GM21526 (cell line): ENCODE data around the gene CD9.
"Not testable (repeated sequence)": the region's sequence is repeated elsewhere in the genome, so short reads cannot be mapped to it uniquely, and the experiment has no call there.

Experiments
- ATAC-seq: cut with Tn5 transposase; IDR thresholded peaks from one replicate; pipeline ENCODE4 v1.9.1; 2021; ENCODE audit warnings: moderate library complexity; ENCODE audit not compliant: unreplicated experiment, low FRiP score

The CD9 gene

DNA sequence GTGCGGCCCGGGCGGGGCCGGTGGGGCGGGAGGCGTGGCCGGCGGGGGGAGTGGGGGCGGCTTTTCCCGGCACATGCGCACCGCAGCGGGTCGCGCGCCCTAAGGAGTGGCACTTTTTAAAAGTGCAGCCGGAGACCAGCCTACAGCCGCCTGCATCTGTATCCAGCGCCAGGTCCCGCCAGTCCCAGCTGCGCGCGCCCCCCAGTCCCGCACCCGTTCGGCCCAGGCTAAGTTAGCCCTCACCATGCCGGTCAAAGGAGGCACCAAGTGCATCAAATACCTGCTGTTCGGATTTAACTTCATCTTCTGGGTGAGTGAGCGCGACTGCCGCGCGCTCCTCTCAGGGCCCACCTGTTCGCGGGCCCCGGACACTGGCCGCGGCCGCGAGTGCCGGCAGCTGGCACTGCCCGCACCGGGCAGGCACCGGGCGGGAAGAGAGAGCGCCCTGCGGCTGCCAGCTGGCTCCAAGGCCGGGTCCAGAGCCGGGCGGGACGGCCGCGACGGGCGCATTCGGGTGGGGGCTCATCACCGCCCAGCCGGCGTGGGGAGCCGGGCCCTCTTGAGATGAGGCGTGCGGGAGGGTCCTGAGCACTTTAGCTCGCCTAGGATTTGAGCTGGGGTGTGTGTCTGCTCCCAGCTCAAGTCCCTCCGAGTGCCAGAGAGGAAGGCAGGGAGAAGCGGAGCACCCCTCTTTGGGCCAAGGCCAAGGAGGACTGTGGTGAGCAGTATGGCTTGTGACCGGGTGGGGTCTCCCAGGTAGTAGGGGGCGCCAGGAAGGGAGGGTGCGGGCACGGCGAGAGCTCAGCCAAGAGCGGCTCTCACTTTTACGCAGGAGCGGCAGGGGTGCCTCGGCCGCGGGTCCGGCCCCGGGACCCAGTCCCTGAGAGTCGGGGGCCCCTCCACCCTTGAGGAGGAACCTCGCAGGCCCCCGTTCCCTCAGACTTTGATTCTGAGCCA, at the start of gene CD9:
Gene CD9, plus strand, starts transcription at position 145 of the 957 bp plus-strand sequence. Its CDS starts 100 bp downstream, at position 245.
- no peak for ATAC-seq

- no peak for ATAC-seq
These were observed 45.3 kb upstream of the CD9 start for GRCh38 chr12:6154730-6155459.

DNA sequence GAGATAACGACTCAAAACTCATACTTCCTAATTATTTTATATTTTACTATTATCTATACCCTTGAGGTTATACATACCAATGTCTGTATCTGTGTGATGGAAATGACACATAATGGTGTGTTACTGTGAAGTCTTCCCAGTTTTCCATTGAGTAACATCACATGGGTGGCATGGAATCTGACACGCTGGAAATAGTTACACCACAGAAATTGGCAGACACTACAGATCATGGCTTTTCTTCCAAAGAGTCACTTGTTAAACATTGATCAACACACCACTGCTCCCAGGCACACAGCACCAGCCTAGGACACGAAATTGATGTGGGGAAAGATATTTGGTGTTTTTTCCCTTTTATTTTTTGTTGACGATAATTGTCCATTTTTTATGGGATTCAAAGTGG, 42.7 kb upstream of the CD9 start:
- ATAC-seq, result no peak

DNA sequence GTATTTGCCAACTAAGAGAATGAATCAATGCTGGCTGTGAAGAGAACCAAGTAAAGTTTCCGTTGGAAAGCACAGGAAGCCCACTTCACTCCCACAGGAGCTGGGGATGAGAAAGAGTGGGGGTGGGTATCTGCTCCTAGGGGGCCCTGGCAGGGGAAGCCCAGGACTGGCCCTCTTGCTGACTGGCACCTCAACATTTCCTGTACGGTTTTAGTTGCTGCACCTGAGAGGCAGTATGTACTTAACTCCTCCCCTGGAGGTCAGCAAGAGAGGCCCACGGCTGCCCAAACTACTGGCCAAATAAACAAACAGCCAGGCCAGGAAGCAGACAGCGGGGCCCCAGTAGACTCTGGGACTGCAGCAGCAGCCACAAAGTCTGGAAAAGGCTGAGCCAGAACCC, 41.9 kb upstream of the CD9 start:
- no peak for ATAC-seq

DNA sequence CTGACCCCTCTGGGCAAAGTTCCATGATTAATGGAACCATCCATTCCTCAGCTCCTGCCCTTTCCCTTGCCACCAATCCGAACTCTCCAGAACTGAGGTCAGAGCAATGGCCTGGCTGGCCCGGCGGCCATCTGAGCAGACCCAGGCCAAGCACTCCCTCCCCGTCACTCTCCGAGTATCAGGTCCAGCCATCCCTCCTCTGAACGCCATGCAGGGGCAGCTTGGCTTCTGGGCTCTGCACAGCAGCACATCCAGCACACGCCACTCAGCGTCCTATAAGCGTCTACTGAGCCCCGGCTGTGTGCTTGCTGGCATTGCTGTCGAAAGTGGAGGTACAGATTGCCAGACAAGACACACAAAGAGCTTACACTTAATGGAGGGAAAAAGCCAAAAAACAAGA, 41.5 kb upstream of the CD9 start:
- no peak for ATAC-seq

- ATAC-seq, result not testable (repeated sequence)
These were observed 40.8 kb upstream of the CD9 start for GRCh38 chr12:6159166-6160011.

- ATAC-seq, result not testable (repeated sequence)
These were observed 40.1 kb upstream of the CD9 start for GRCh38 chr12:6160049-6160649.

GRCh38 chr12:6161124-6161882, 38.9 kb upstream of the CD9 start:
- ATAC-seq, result no peak

- no peak for ATAC-seq
These were observed 36.7 kb upstream of the CD9 start for GRCh38 chr12:6163416-6164060.

GRCh38 chr12:6165395-6165794, 34.8 kb upstream of the CD9 start:
- no peak for ATAC-seq

DNA sequence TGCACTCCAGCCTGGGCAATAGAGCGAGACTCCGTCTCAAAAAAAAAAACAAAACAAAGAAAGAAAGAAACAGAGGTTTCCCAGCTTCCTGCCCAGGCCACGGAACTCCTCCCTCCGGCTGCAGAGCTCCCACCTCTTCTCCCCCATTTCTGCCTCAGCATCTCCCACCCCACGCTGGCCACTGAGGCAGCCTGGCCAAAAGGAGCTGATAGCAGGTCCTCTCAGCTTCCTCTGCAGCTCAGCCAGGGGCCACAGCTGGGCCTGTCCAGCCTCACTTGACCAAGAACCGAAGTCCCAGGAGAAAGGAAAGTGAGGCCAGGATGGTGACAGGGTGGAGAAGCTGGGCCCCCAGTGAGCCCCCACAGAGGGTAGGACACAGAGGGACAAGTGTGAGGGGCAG, 33.4 kb upstream of the CD9 start:
- no peak for ATAC-seq

- ATAC-seq, result peak; percentile 73
These were observed 32.6 kb upstream of the CD9 start for GRCh38 chr12:6167327-6168280.

GRCh38 chr12:6171409-6172015, 28.7 kb upstream of the CD9 start:
- no peak for ATAC-seq

GRCh38 chr12:6172086-6172485, 28.1 kb upstream of the CD9 start:
- ATAC-seq, result no peak

GRCh38 chr12:6172862-6173261, 27.3 kb upstream of the CD9 start:
- no peak for ATAC-seq

GRCh38 chr12:6177642-6178358, 22.4 kb upstream of the CD9 start:
- ATAC-seq, result no peak
